Neural cell (in vitro differentiated cells): ENCODE measurements around the gene MID2.

Experiments
- EP300 ChIP-seq: fragments of 450-650 bp; conservative IDR thresholded peaks from 2 replicates; pipeline ENCODE4 v1.6.1; 2014; ENCODE audit warnings: antibody characterized with exemption, mild to moderate bottlenecking, moderate library complexity; ENCODE audit not compliant: poor library complexity, severe bottlenecking
- MXI1 ChIP-seq: fragments of 450-650 bp; conservative IDR thresholded peaks from 2 replicates; pipeline ENCODE4 v1.6.1; 2014; ENCODE audit warnings: antibody characterized with exemption, mild to moderate bottlenecking; ENCODE audit not compliant: poor library complexity, severe bottlenecking
- POLR2AphosphoS5 ChIP-seq: IDR thresholded peaks from 2 replicates; pipeline ENCODE4 v1.6.1; 2012
- SMC3 ChIP-seq: fragments of 450-650 bp; conservative IDR thresholded peaks from 2 replicates; pipeline ENCODE4 v1.6.1; 2014; ENCODE audit warnings: antibody characterized with exemption, mild to moderate bottlenecking, moderate library complexity; ENCODE audit not compliant: poor library complexity
- TF ChIP-seq, protein P1 (sequence below): fragments of 450-650 bp; IDR thresholded peaks from 2 replicates; pipeline ENCODE4 v1.5.1; 2014; ENCODE audit warnings: antibody characterized with exemption, mild to moderate bottlenecking, moderate library complexity; ENCODE audit not compliant: poor library complexity, severe bottlenecking

DNA sequence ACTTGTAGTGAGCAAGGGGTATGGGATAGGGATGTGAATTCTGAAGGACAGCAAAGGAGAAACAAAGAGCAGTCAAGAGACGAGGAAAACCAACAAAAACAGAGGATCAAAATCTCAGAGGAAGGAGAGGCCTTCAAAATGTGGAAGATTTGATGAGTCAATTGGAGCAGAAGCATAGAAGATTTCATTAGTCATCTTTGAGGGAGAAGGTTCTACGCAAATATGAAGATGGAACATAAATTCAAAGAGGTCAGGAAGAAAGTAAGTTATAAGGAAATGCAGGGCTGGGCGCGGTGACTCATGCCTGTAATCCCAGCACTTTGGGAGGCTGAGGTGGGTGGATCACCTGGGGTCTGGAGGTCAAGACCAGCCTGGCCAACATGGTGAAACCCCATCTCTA, 35.4 kb downstream of the MID2 start:
- no peak for TF ChIP-seq POLR2AphosphoS5
- TF ChIP-seq, protein P1, sequence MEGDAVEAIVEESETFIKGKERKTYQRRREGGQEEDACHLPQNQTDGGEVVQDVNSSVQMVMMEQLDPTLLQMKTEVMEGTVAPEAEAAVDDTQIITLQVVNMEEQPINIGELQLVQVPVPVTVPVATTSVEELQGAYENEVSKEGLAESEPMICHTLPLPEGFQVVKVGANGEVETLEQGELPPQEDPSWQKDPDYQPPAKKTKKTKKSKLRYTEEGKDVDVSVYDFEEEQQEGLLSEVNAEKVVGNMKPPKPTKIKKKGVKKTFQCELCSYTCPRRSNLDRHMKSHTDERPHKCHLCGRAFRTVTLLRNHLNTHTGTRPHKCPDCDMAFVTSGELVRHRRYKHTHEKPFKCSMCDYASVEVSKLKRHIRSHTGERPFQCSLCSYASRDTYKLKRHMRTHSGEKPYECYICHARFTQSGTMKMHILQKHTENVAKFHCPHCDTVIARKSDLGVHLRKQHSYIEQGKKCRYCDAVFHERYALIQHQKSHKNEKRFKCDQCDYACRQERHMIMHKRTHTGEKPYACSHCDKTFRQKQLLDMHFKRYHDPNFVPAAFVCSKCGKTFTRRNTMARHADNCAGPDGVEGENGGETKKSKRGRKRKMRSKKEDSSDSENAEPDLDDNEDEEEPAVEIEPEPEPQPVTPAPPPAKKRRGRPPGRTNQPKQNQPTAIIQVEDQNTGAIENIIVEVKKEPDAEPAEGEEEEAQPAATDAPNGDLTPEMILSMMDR, result no peak
- TF ChIP-seq EP300, result no peak
- no peak for TF ChIP-seq SMC3
- TF ChIP-seq MXI1, result no peak
